HEK293 (cell line): ENCODE results near the gene ANKRD63.

Source experiments
- CTCF ChIA-PET: fragments of 350-600 bp; formaldehyde crosslinking; extraction: SDS; loops from one replicate; lab custom pipeline; 2021; ENCODE audit warnings: antibody characterized with exemption; lab: Yijun Ruan, JAX
- POLR2A ChIA-PET: fragments of 300-600 bp; formaldehyde crosslinking; extraction: SDS; loops from one replicate; lab custom pipeline; 2020; ENCODE audit warnings: antibody characterized with exemption, inconsistent platforms; lab: Yijun Ruan, JAX
- H3K27ac ChIP-seq: fragments of 200-500 bp; sonication (Bioruptor generic); 2 replicates; pipeline ENCODE4 v1.5.1; 2014; ENCODE audit warnings: low read depth, low read length, control low read depth, inconsistent platforms; ENCODE audit errors: extremely low read depth
- H3K36me3 ChIP-seq, 2 experiments: fragments of 200-500 bp in 1 of 2; sonication (Bioruptor generic) in 1 of 2; 1 replicate in 1 of 2; 2 replicates in 1 of 2; pipeline ENCODE4 v1.5.1; 2014 to 2017; ENCODE audit warnings: inconsistent platforms in 2 of 2, low read length in 2 of 2; ENCODE audit not compliant: control insufficient read depth in 2 of 2, insufficient read depth in 1 of 2
- H3K4me1 ChIP-seq: fragments of 200-500 bp; sonication (Bioruptor generic); 2 replicates; pipeline ENCODE4 v1.5.1; 2014; ENCODE audit warnings: mild to moderate bottlenecking, low read length, inconsistent platforms; ENCODE audit not compliant: control insufficient read depth, insufficient read depth
- H3K4me3 ChIP-seq: 2 replicates; pipeline ENCODE4 v1.5.1; 2011; ENCODE audit warnings: low read depth, mild to moderate bottlenecking, control low read depth, low read length, moderate library complexity
- H3K9me3 ChIP-seq: fragments of 200-500 bp; sonication (Bioruptor generic); 2 replicates; pipeline ENCODE4 v1.5.1; 2014; ENCODE audit warnings: low read depth, low read length, inconsistent platforms; ENCODE audit not compliant: control insufficient read depth, insufficient read depth
- AEBP2 ChIP-seq: fragments of 450-650 bp; formaldehyde crosslinking; IDR thresholded peaks from 2 replicates; pipeline ENCODE4 v1.5.1; 2016; ENCODE audit warnings: missing biosample characterization, missing genetic modification characterization, borderline replicate concordance
- GLIS1 ChIP-seq: fragments of 450-650 bp; formaldehyde crosslinking; IDR thresholded peaks from 2 replicates; pipeline ENCODE4 v1.5.1; 2016; ENCODE audit warnings: missing biosample characterization, missing genetic modification characterization
- KLF1 ChIP-seq: fragments of 450-650 bp; formaldehyde crosslinking; IDR thresholded peaks from 2 replicates; pipeline ENCODE4 v1.5.1; 2016; ENCODE audit warnings: missing biosample characterization, missing genetic modification characterization
- KLF9 ChIP-seq: fragments of 450-650 bp; formaldehyde crosslinking; IDR thresholded peaks from 2 replicates; pipeline ENCODE4 v1.5.1; 2016; ENCODE audit warnings: missing biosample characterization, missing genetic modification characterization, low read depth
- MYNN ChIP-seq: fragments of 450-650 bp; formaldehyde crosslinking; IDR thresholded peaks from 2 replicates; pipeline ENCODE4 v1.5.1; 2016; ENCODE audit warnings: missing biosample characterization, missing genetic modification characterization, borderline replicate concordance
- RBAK ChIP-seq: fragments of 450-650 bp; formaldehyde crosslinking; IDR thresholded peaks from 2 replicates; pipeline ENCODE4 v1.5.1; 2016; ENCODE audit warnings: missing biosample characterization, missing genetic modification characterization
- SCRT1 ChIP-seq: fragments of 450-650 bp; formaldehyde crosslinking; IDR thresholded peaks from 2 replicates; pipeline ENCODE4 v1.5.1; 2016; ENCODE audit warnings: missing biosample characterization, missing genetic modification characterization, borderline replicate concordance
- TRIM28 ChIP-seq: IDR thresholded peaks from 2 replicates; pipeline ENCODE4 v1.6.1; 2011; ENCODE audit warnings: low read length, control low read depth, borderline replicate concordance
- WT1 ChIP-seq: fragments of 450-650 bp; formaldehyde crosslinking; IDR thresholded peaks from 2 replicates; pipeline ENCODE4 v1.5.1; 2016; ENCODE audit warnings: missing biosample characterization, missing genetic modification characterization
- ZFP3 ChIP-seq: fragments of 450-650 bp; formaldehyde crosslinking; IDR thresholded peaks from 2 replicates; pipeline ENCODE4 v1.5.1; 2016; ENCODE audit warnings: low read depth, missing biosample characterization, missing genetic modification characterization
- ZIC2 ChIP-seq: fragments of 450-650 bp; formaldehyde crosslinking; IDR thresholded peaks from 2 replicates; pipeline ENCODE4 v1.5.1; 2016; ENCODE audit warnings: missing biosample characterization, missing genetic modification characterization
- ZNF19 ChIP-seq: fragments of 450-650 bp; formaldehyde crosslinking; IDR thresholded peaks from 2 replicates; pipeline ENCODE4; 2016; ENCODE audit warnings: missing biosample characterization, missing genetic modification characterization, low read depth
- ZNF214 ChIP-seq: fragments of 450-650 bp; formaldehyde crosslinking; IDR thresholded peaks from 2 replicates; pipeline ENCODE4 v1.5.1; 2017; ENCODE audit warnings: missing biosample characterization, mild to moderate bottlenecking, missing genetic modification characterization, borderline replicate concordance
- ZNF23 ChIP-seq: fragments of 450-650 bp; formaldehyde crosslinking; IDR thresholded peaks from 2 replicates; pipeline ENCODE4 v1.5.1; 2016; ENCODE audit warnings: missing biosample characterization, missing genetic modification characterization, borderline replicate concordance
- ZNF274 ChIP-seq, 2 experiments: fragments of 200-500 bp in 1 of 2; fragments of 450-650 bp in 1 of 2; sonication (Bioruptor generic) in 1 of 2; formaldehyde crosslinking in 1 of 2; IDR thresholded peaks; 2 replicates each; pipeline versions ENCODE4 v1.5.1 to v1.6.1; 2014 to 2016; ENCODE audit warnings: borderline replicate concordance in 1 of 2, inconsistent platforms in 1 of 2, low read length in 1 of 2, missing biosample characterization in 1 of 2, missing genetic modification characterization in 1 of 2
- ZNF302 ChIP-seq: fragments of 450-650 bp; formaldehyde crosslinking; IDR thresholded peaks from 2 replicates; pipeline ENCODE4 v1.5.1; 2016; ENCODE audit warnings: missing biosample characterization, missing genetic modification characterization, low read depth
- ZNF341 ChIP-seq: fragments of 450-650 bp; formaldehyde crosslinking; IDR thresholded peaks from 2 replicates; pipeline ENCODE4; 2016; ENCODE audit warnings: low read depth, missing biosample characterization, missing genetic modification characterization
- ZNF404 ChIP-seq: fragments of 450-650 bp; formaldehyde crosslinking; IDR thresholded peaks from 2 replicates; pipeline ENCODE4 v1.5.1; 2017; ENCODE audit warnings: missing biosample characterization, missing genetic modification characterization
- ZNF549 ChIP-seq: fragments of 450-650 bp; IDR thresholded peaks from 2 replicates; pipeline ENCODE4 v1.5.1; 2018; ENCODE audit warnings: missing biosample characterization, missing genetic modification characterization, mild to moderate bottlenecking, inconsistent platforms, moderate library complexity
- ZNF600 ChIP-seq: fragments of 450-650 bp; formaldehyde crosslinking; IDR thresholded peaks from 2 replicates; pipeline ENCODE4 v1.5.1; 2016; ENCODE audit warnings: missing biosample characterization, missing genetic modification characterization
- ZNF629 ChIP-seq: fragments of 450-650 bp; formaldehyde crosslinking; IDR thresholded peaks from 2 replicates; pipeline ENCODE4 v1.5.1; 2017; ENCODE audit warnings: missing biosample characterization, missing genetic modification characterization
- ZNF670 ChIP-seq: fragments of 450-650 bp; formaldehyde crosslinking; IDR thresholded peaks from 2 replicates; pipeline ENCODE4 v1.5.1; 2016; ENCODE audit warnings: missing biosample characterization, missing genetic modification characterization, low read depth
- ZNF792 ChIP-seq: fragments of 450-650 bp; formaldehyde crosslinking; IDR thresholded peaks from 2 replicates; pipeline ENCODE4 v1.5.1; 2016; ENCODE audit warnings: missing biosample characterization, missing genetic modification characterization
- ZNF837 ChIP-seq: fragments of 450-650 bp; formaldehyde crosslinking; IDR thresholded peaks from 2 replicates; pipeline ENCODE4 v1.5.1; 2016; ENCODE audit warnings: missing biosample characterization, missing genetic modification characterization

Gene ANKRD63

GRCh38 chr15:40246496-40247280 lies 36.2 kb downstream of the ANKRD63 start:
- TF ChIP-seq ZIC2 (tag by site-specific recombination) (no peak), WT1 (no peak), TRIM28 (no peak), SCRT1 (tag by site-specific recombination) (no peak), ZNF274 (IDR thresholded peaks at IDR 0.05; ENCODE audit: low read length) (no peak), ZNF274 (tag by site-specific recombination; IDR thresholded peaks at IDR 0.05; ENCODE audit: borderline replicate concordance) (no peak), ZNF341 (tag by site-specific recombination) (no peak), ZNF629 (tag by site-specific recombination) (no peak), ZNF404 (no peak), ZNF670 (tag by site-specific recombination) (no peak), AEBP2 (tag by site-specific recombination) (no peak), ZNF549 (tag by site-specific recombination) (no peak), ZNF23 (tag by site-specific recombination) (no peak), ZNF214 (no peak), ZNF19 (tag by site-specific recombination) (no peak), ZNF600 (no peak), KLF9 (tag by site-specific recombination) (no peak), GLIS1 (tag by site-specific recombination) (no peak), RBAK (tag by site-specific recombination) (no peak), ZNF302 (tag by site-specific recombination) (no peak), MYNN (tag by site-specific recombination) (no peak)
- H3K4me3 ChIP-seq: no peak overlapping the region
- H3K4me1 ChIP-seq: peaks cover 4% of the 10 kb centered on the region; the same call in 1 of the 2 replicates
- no peak overlapping the region for H3K27ac ChIP-seq
- CTCF ChIA-PET: interaction anchor here (1.0 to 10.3 kb wide), 3 partner anchors 8 to 29 kb away, joined by 3 to 68 read pairs (median 5); partner anchors contain the start of gene PAK6
- no peaks in the 10 kb centered on the region for H3K36me3 ChIP-seq
- POLR2A ChIA-PET: no interaction called here
- H3K9me3 ChIP-seq: no peaks in the 10 kb centered on the region

- CTCF ChIA-PET: interaction anchor here (1.4 to 10.3 kb wide), 3 partner anchors 28 to 29 kb away, joined by 4 to 68 read pairs (median 5); no protein-coding TSS in a partner anchor
- Histone ChIP-seq H3K36me3 (no peaks in the 10 kb centered on the region), H3K9me3 (no peaks in the 10 kb centered on the region), H3K27ac (no peak overlapping the region), H3K4me1 (peaks cover 4% of the 10 kb centered on the region; the same call in 1 of the 2 replicates), H3K4me3 (no peak overlapping the region)
- POLR2A ChIA-PET: no interaction called here
- TF ChIP-seq ZFP3 (no peak), ZNF792 (tag by site-specific recombination) (no peak), ZNF837 (no peak), KLF1 (tag by site-specific recombination) (no peak)
These were observed 37.0 kb downstream of the ANKRD63 start for GRCh38 chr15:40245666-40246450.
